ENCODE results near the gene PSD2. TPM values are rescaled to one million over a fixed set of nuclear protein-coding genes. Genes with fewer than 3 reads are reported as not detected.

Gene PSD2
- total and polyA plus RNA-seq, 2 experiments from 2014 or later = 0.08 to 0.10 TPM

DNA sequence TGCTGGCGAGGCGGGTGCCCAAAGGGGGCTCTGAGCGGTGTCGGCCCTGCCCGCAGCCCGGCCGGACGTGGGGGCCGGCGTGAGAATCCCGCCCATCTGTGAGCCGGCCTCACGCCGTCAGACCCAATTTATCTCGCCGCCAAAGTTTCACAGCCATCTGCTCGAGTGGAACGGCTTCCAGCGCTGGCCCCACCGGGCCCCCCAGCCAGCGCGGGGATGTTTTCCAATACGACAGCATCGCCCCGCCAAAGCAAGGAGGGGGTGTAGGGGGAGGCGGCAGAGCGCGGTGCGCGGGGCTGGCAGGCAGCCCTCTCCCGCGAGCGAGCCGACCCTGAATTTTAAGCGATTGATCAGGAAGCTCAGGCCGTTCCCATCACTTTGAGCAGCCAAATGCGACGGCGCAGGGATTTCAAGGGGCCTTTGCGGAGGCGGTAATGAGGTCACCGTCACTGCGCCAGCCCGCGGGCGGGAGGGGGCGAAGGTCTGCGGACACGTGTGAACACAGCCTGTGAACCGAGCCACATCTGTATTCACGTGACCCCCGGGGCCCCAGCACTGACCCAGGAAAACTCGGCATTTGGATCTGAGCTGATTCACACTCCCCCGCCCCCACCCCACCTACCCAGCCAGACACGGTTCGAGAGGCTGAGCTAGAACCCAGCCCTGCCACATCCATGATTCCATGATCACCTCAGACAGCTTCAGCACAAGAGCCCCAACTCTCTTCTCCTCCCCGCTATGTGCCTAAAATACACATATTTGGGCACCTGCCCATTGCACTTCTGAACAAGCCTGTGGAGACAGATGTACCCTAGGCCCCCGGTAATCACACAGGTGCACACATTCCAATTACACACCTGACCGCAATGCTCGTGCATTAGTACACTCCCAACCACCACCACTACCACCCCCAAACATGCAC is 47.8 kb upstream of the PSD2 start:
- H2AFZ ChIP-seq = peak overlapping the region; percentile 92
- H3K36me3 Mint-ChIP-seq (ENCODE audit: low read depth) = no peaks in the 10 kb centered on the region; the same call in 2 of the 3 replicates
- peak overlapping the region; percentile 77 for H3K4me3 Mint-ChIP-seq
- no peaks in the 10 kb centered on the region for H3K9me2 ChIP-seq (ENCODE audit: insufficient read depth)
- no peaks in the 10 kb centered on the region for H3K79me2 ChIP-seq (replicated peaks; ENCODE audit: insufficient read depth)
- peaks cover 79% of the 10 kb centered on the region for H3K27me3 Mint-ChIP-seq (ENCODE audit: insufficient read depth, low read depth, poor library complexity)
- 0 out of 2 replicates have a peak, but pooled peaks cover 8% of the 10 kb centered on the region for H3F3A ChIP-seq (replicated peaks; ENCODE audit: low read depth)
- peaks cover 29% of the 10 kb centered on the region for H3K4me1 ChIP-seq (ENCODE audit: insufficient read depth)
- peak; percentile 70 for DNase-seq (ENCODE audit: low spot score)
- H3K27ac ChIP-seq (ENCODE audit: low read depth) = no peak overlapping the region
- H3K4me3 ChIP-seq = peak overlapping the region; percentile 80
- H3K4me2 ChIP-seq = peak overlapping the region; percentile 96
- 0 out of 2 replicates have a peak, but pooled peaks have one; percentile 15 for TF ChIP-seq CREB1 (CRISPR knock-in tag; IDR thresholded peaks at IDR 0.05; ENCODE audit: low read depth)
- no peak for TF ChIP-seq ZNF114 (CRISPR knock-in tag; IDR thresholded peaks at IDR 0.05)
- no peak for TF ChIP-seq EZH2phosphoT487 (IDR thresholded peaks at IDR 0.05; ENCODE audit: unreplicated experiment)
- peak; percentile 55 for TF ChIP-seq EZH2 (IDR thresholded peaks at IDR 0.05; ENCODE audit: low read depth, unreplicated experiment)
- no peak for TF ChIP-seq NANOG (IDR thresholded peaks at IDR 0.05; ENCODE audit: borderline replicate concordance)
- TF ChIP-seq POLR2AphosphoS5 (IDR thresholded peaks at IDR 0.05; ENCODE audit: low read depth) = no peak
- H4K20me1 ChIP-seq (replicated peaks; ENCODE audit: insufficient read depth) = no peaks in the 10 kb centered on the region
- peaks cover 49% of the 10 kb centered on the region for H3K4me1 Mint-ChIP-seq
- H3K9me3 Mint-ChIP-seq = no peaks in the 10 kb centered on the region
- no peaks in the 10 kb centered on the region for H3K36me3 ChIP-seq (ENCODE audit: insufficient read depth)
- H3K27ac Mint-ChIP-seq = no peak overlapping the region
- H3K27me3 ChIP-seq (ENCODE audit: insufficient read depth) = peaks cover 74% of the 10 kb centered on the region
- ATAC-seq = peak; percentile 2

- peak overlapping the region; percentile 80 for H3K4me3 ChIP-seq
- H3K36me3 ChIP-seq (ENCODE audit: insufficient read depth) = no peaks in the 10 kb centered on the region
- peaks cover 80% of the 10 kb centered on the region for H3K27me3 ChIP-seq (ENCODE audit: insufficient read depth)
- no peak overlapping the region for H3K27ac ChIP-seq (ENCODE audit: low read depth)
- H3K9me2 ChIP-seq (ENCODE audit: insufficient read depth) = no peaks in the 10 kb centered on the region
- no peaks in the 10 kb centered on the region for H4K20me1 ChIP-seq (replicated peaks; ENCODE audit: insufficient read depth)
- H3K9me3 Mint-ChIP-seq = no peaks in the 10 kb centered on the region
- peaks cover 29% of the 10 kb centered on the region for H3K4me1 ChIP-seq (ENCODE audit: insufficient read depth)
- H3F3A ChIP-seq (replicated peaks; ENCODE audit: low read depth) = 0 out of 2 replicates have a peak, but pooled peaks cover 8% of the 10 kb centered on the region
- H2AFZ ChIP-seq = no peak overlapping the region
- H3K27me3 Mint-ChIP-seq (ENCODE audit: insufficient read depth, low read depth, poor library complexity) = peaks cover 79% of the 10 kb centered on the region
- H3K4me2 ChIP-seq = peak overlapping the region; percentile 96
- DNase-seq (ENCODE audit: low spot score) = no peak
- H3K4me1 Mint-ChIP-seq = peaks cover 42% of the 10 kb centered on the region
- H3K79me2 ChIP-seq (replicated peaks; ENCODE audit: insufficient read depth) = no peaks in the 10 kb centered on the region
- no peaks in the 10 kb centered on the region; the same call in 2 of the 3 replicates for H3K36me3 Mint-ChIP-seq (ENCODE audit: low read depth)
- TF ChIP-seq EZH2 (IDR thresholded peaks at IDR 0.05; ENCODE audit: low read depth, unreplicated experiment) = peak; percentile 62
- TF ChIP-seq, protein P1, sequence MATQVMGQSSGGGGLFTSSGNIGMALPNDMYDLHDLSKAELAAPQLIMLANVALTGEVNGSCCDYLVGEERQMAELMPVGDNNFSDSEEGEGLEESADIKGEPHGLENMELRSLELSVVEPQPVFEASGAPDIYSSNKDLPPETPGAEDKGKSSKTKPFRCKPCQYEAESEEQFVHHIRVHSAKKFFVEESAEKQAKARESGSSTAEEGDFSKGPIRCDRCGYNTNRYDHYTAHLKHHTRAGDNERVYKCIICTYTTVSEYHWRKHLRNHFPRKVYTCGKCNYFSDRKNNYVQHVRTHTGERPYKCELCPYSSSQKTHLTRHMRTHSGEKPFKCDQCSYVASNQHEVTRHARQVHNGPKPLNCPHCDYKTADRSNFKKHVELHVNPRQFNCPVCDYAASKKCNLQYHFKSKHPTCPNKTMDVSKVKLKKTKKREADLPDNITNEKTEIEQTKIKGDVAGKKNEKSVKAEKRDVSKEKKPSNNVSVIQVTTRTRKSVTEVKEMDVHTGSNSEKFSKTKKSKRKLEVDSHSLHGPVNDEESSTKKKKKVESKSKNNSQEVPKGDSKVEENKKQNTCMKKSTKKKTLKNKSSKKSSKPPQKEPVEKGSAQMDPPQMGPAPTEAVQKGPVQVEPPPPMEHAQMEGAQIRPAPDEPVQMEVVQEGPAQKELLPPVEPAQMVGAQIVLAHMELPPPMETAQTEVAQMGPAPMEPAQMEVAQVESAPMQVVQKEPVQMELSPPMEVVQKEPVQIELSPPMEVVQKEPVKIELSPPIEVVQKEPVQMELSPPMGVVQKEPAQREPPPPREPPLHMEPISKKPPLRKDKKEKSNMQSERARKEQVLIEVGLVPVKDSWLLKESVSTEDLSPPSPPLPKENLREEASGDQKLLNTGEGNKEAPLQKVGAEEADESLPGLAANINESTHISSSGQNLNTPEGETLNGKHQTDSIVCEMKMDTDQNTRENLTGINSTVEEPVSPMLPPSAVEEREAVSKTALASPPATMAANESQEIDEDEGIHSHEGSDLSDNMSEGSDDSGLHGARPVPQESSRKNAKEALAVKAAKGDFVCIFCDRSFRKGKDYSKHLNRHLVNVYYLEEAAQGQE (IDR thresholded peaks at IDR 0.05; ENCODE audit: unreplicated experiment) = no peak
- H3K27ac Mint-ChIP-seq = no peak overlapping the region
- ATAC-seq = no peak
- peak overlapping the region; percentile 77 for H3K4me3 Mint-ChIP-seq
Observed at GRCh38 chr5:139748505-139748826, 47.1 kb upstream of the PSD2 start.
